Chondrocyte (in vitro differentiated cells): ENCODE data around the gene ADGRB2. TPM values are rescaled to one million over a fixed set of nuclear protein-coding genes. Genes with fewer than 3 reads are reported as not detected.

Experiments used
- DNase-seq: peaks from one replicate; pipeline ENCODE4 v3.0.0; 2021; ENCODE audit warnings: mixed read lengths, low spot score
- H3K27ac Mint-ChIP-seq: one replicate; pipeline ENCODE4 v1.8.0; 2021; ENCODE audit warnings: mild to moderate bottlenecking, moderate library complexity, mixed read lengths; ENCODE audit not compliant: unreplicated experiment
- H3K27me3 Mint-ChIP-seq: 2 replicates; pipeline ENCODE4 v1.8.0; 2021; ENCODE audit warnings: low read depth, mixed read lengths
- H3K36me3 Mint-ChIP-seq: 2 replicates; pipeline ENCODE4 v1.8.0; 2021; ENCODE audit warnings: low read depth, mixed read lengths
- H3K4me1 Mint-ChIP-seq: 2 replicates; pipeline ENCODE4 v1.8.0; 2021; ENCODE audit warnings: low read depth, mild to moderate bottlenecking, mixed read lengths
- H3K4me3 Mint-ChIP-seq: one replicate; pipeline ENCODE4 v1.8.0; 2021; ENCODE audit warnings: mild to moderate bottlenecking, moderate library complexity, mixed read lengths; ENCODE audit not compliant: unreplicated experiment
- H3K9me3 Mint-ChIP-seq: 2 replicates; pipeline ENCODE4 v1.8.0; 2021; ENCODE audit warnings: low read depth, mixed read lengths
- CTCF ChIP-seq: fragments of 200-600 bp; sonication (generic); IDR thresholded peaks from 2 replicates; pipeline ENCODE4 v1.5.0; 2021; ENCODE audit warnings: antibody characterized with exemption, mild to moderate bottlenecking, moderate library complexity
- total RNA-seq: library from RNA; stranded (reverse); gene quantifications from 3 replicates; pipeline ENCODE4 v1.2.1, GENCODE V29; 2021

Gene ADGRB2
- total RNA-seq, 1 donor from 2014 or later, result 11.9 TPM

GRCh38 chr1:31752952-31753475 is 11.1 kb downstream of the ADGRB2 start:
- H3K4me3 Mint-ChIP-seq, result no peak overlapping the region
- H3K36me3 Mint-ChIP-seq, result no peaks in the 10 kb centered on the region
- H3K4me1 Mint-ChIP-seq, result peaks cover 57% of the 10 kb centered on the region
- no peak overlapping the region for H3K27ac Mint-ChIP-seq
- no peaks in the 10 kb centered on the region for H3K9me3 Mint-ChIP-seq
- DNase-seq, result no peak
- no peak for TF ChIP-seq CTCF
- no peaks in the 10 kb centered on the region for H3K27me3 Mint-ChIP-seq

- Mint-ChIP-seq H3K27ac (no peak overlapping the region), H3K4me3 (no peak overlapping the region), H3K4me1 (peaks cover 57% of the 10 kb centered on the region), H3K9me3 (no peaks in the 10 kb centered on the region), H3K27me3 (no peaks in the 10 kb centered on the region), H3K36me3 (no peaks in the 10 kb centered on the region)
- no peak for TF ChIP-seq CTCF
- DNase-seq, result no peak
Observed at GRCh38 chr1:31752258-31752657, 11.9 kb downstream of the ADGRB2 start.

GRCh38 chr1:31751822-31752241 is 12.3 kb downstream of the ADGRB2 start:
- Mint-ChIP-seq H3K9me3 (no peaks in the 10 kb centered on the region), H3K4me1 (peaks cover 61% of the 10 kb centered on the region), H3K27ac (no peak overlapping the region), H3K4me3 (no peak overlapping the region), H3K27me3 (no peaks in the 10 kb centered on the region), H3K36me3 (no peaks in the 10 kb centered on the region)
- no peak for DNase-seq
- no peak for TF ChIP-seq CTCF

- no peak for TF ChIP-seq CTCF
- Mint-ChIP-seq H3K36me3 (no peaks in the 10 kb centered on the region), H3K27ac (no peak overlapping the region), H3K27me3 (no peaks in the 10 kb centered on the region), H3K4me1 (peaks cover 69% of the 10 kb centered on the region), H3K4me3 (no peak overlapping the region), H3K9me3 (no peaks in the 10 kb centered on the region)
- no peak for DNase-seq
Observed at GRCh38 chr1:31750858-31751510, 13.2 kb downstream of the ADGRB2 start.

GRCh38 chr1:31749785-31750735 is 14.1 kb downstream of the ADGRB2 start:
- DNase-seq, result no peak
- H3K27ac Mint-ChIP-seq, result peak overlapping the region; percentile 41
- no peaks in the 10 kb centered on the region for H3K36me3 Mint-ChIP-seq
- no peak for TF ChIP-seq CTCF
- H3K27me3 Mint-ChIP-seq, result no peaks in the 10 kb centered on the region
- no peaks in the 10 kb centered on the region for H3K9me3 Mint-ChIP-seq
- H3K4me1 Mint-ChIP-seq, result peaks cover 67% of the 10 kb centered on the region
- no peak overlapping the region for H3K4me3 Mint-ChIP-seq
